Hepatocyte (in vitro differentiated cells): ENCODE measurements around the gene RNU1-1. TPM values are rescaled to one million over a fixed set of nuclear protein-coding genes. Genes with fewer than 3 reads are reported as not detected.
"Not testable (repeated sequence)": the region's sequence is repeated elsewhere in the genome, so short reads cannot be mapped to it uniquely, and the experiment has no call there.

Experiments
- DNase-seq: peaks from one replicate; pipeline ENCODE4 v3.0.0-alpha.2; 2016; ENCODE audit warnings: low spot score
- H2AFZ ChIP-seq: fragments of 200-600 bp; sonication (generic); 2 replicates; pipeline ENCODE4 v1.6.0; 2016; ENCODE audit warnings: antibody characterized with exemption, mild to moderate bottlenecking
- H3K27ac ChIP-seq: fragments of 200-600 bp; sonication (generic); 2 replicates; pipeline ENCODE4 v1.5.1; 2016; ENCODE audit warnings: mild to moderate bottlenecking
- H3K27me3 ChIP-seq: fragments of 200-600 bp; sonication (generic); 2 replicates; pipeline ENCODE4 v1.6.1; 2016
- H3K36me3 ChIP-seq: fragments of 200-600 bp; sonication (generic); replicated peaks from 2 replicates; pipeline ENCODE4 v1.5.1; 2016; ENCODE audit warnings: low read depth; ENCODE audit not compliant: insufficient read depth
- H3K4me1 ChIP-seq: fragments of 200-600 bp; sonication (generic); 2 replicates; pipeline ENCODE4 v1.5.1; 2016; ENCODE audit warnings: mild to moderate bottlenecking, moderate library complexity; ENCODE audit not compliant: insufficient read depth
- H3K4me2 ChIP-seq: fragments of 200-600 bp; sonication (generic); 2 replicates; pipeline ENCODE4 v1.6.0; 2016
- H3K4me3 ChIP-seq: fragments of 200-600 bp; sonication (generic); 2 replicates; pipeline ENCODE4 v1.5.1; 2016; ENCODE audit warnings: mild to moderate bottlenecking
- H3K79me2 ChIP-seq: fragments of 200-600 bp; sonication (generic); 2 replicates; pipeline ENCODE4 v1.6.0; 2017; ENCODE audit warnings: mild to moderate bottlenecking
- H3K9me2 ChIP-seq: fragments of 200-600 bp; sonication (generic); replicated peaks from 2 replicates; pipeline ENCODE4 v1.6.0; 2017; ENCODE audit warnings: mild to moderate bottlenecking; ENCODE audit not compliant: insufficient read depth
- H3K9me3 ChIP-seq: fragments of 200-600 bp; sonication (generic); 2 replicates; pipeline ENCODE4 v1.5.1; 2016; ENCODE audit warnings: low read depth, mild to moderate bottlenecking
- H4K20me1 ChIP-seq: fragments of 200-600 bp; sonication (generic); 2 replicates; pipeline ENCODE4 v1.6.0; 2016; ENCODE audit warnings: mild to moderate bottlenecking; ENCODE audit not compliant: insufficient read depth, poor library complexity, severe bottlenecking
- EZH2 ChIP-seq: fragments of 200-600 bp; sonication (generic); IDR thresholded peaks from 2 replicates; pipeline ENCODE4 v1.6.1; 2016; ENCODE audit warnings: antibody characterized with exemption, mild to moderate bottlenecking, borderline replicate concordance
- WGBS: methylation state at CpG from one replicate; pipeline ENCODE4 v1.1.6; 2016; ENCODE audit warnings: low lambda C conversion rate; ENCODE audit errors: missing lambda C conversion rate; 5-methylcytosine and 5-hydroxymethylcytosine counted together
- polyA plus RNA-seq: library from polyadenylated mRNA; unstranded; fragments of >200 nt; fragmentation: Nextera tagmentation; extraction: Ambion mirVana; gene quantifications from 2 replicates; pipeline ENCODE4 v1.2.1, GENCODE V29; 2016
- total RNA-seq: library from RNA; depleted of rRNA; stranded (reverse); fragments of >200 nt; gene quantifications from 2 replicates; pipeline ENCODE4 v1.2.3, GENCODE V29; 2014

RNU1-1 gene
- total and polyA plus RNA-seq, 2 experiments from 2014 or later, result under 0.01 TPM; not detected in 1

DNA sequence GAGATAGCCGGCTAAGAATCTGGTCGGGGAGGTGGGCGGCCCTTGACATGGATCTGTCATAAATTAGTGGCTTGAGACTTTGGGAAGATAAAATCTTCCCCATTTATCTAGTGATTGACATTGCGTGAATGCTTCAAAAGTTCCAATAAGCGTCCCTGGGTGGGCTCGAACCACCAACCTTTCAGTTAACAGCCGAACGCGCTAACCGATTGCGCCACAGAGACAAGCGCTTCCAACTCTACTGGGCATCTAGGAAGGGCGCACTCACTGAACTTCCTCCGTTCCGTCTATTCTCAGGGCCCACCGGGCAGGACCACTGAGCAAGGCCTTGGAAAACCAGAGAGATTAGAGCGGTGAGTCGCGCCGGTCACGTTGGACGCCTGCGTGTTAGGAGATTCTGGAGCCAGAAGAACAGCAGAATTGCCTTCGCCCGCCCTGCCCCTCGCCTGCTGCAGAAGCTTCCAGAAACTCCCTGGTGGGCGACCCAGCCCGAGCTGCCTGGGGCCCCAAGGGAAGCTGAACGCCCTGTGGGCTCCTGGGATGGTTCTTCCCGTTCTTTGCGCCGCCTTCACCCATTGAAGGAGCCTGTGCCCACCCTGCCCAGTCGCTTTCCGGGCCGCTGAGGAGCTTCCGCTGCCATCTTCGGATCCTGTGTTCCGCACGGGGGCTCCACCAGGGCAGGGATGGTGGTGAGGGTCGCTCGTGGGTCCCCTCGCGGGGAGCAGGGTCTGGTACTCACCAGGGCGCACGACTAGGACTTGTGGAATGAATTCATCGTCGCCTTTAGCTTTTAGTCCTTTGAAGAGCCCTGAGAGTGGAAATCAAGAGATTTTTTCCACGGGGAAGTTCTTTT lies 6.6 kb upstream of the RNU1-1 start:
- peak; percentile 16 for DNase-seq
- Histone ChIP-seq H3K27me3 (peaks cover 14% of the 10 kb centered on the region), H2AFZ (peak overlapping the region; percentile 80), H3K4me2 (peak overlapping the region; percentile 66)
- not testable (repeated sequence) for H3K9me2 ChIP-seq, H3K9me3 ChIP-seq, H3K27ac ChIP-seq, H4K20me1 ChIP-seq, H3K36me3 ChIP-seq, H3K79me2 ChIP-seq, H3K4me3 ChIP-seq, H3K4me1 ChIP-seq
- 22% methylated on average over 48 of the region's 48 CpGs for WGBS
- peak; percentile 69 for TF ChIP-seq EZH2

DNA sequence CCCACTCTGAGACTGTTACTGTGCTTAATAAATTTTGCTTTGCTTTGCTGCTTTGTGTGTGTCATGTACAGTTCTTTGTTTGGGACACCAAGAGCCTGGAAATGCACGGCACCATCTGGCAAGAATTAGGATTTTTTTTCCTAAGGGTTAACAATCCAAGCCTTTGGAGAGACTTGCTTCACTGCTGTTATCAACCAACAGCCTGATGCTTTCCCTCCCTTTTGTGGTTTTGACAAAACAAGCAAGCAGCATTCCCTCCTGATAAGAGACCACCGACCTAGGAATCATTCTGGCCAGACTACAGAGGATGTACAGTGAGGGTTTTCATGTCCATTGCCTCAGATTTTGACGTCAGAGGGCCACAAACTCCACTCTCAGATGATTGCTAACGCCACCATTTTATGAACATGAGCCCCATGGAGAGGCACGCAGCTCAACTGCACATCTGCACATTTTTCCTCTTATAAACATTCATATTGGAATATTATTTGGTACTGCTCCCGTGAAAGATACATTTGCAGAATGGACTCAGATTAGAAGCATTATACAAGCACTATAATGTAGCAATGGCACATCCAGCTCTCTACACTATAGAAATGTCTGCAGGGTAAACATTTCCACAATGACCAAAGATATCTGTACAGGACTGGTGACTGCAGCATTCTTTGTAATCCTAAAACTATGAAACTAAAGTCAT lies 5.3 kb upstream of the RNU1-1 start:
- H3K9me3 ChIP-seq, H3K4me1 ChIP-seq, H3K9me2 ChIP-seq, H2AFZ ChIP-seq, H3K36me3 ChIP-seq, H3K4me2 ChIP-seq, DNase-seq, H3K79me2 ChIP-seq, H3K4me3 ChIP-seq, H4K20me1 ChIP-seq, H3K27ac ChIP-seq: not testable (repeated sequence)
- WGBS, result 49% methylated on average over 6 of the region's 6 CpGs
- H3K27me3 ChIP-seq, result peaks cover 14% of the 10 kb centered on the region

DNA sequence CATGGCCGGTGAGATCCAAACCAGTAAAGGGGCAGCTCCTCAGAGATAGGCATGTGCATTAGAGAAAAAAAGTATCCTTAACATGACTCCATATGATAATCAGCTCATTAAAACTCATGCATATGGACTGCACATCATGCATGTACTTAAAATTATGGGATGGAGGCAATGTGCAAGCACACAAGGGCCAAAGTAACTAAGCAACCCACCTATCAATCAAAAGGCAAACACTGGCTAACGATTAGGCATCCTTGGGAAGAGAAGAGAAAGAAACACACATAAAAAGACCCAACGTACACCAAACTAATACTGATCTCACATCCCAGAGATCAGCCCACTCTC lies 4.8 kb upstream of the RNU1-1 start:
- not testable (repeated sequence) for H3K79me2 ChIP-seq
- 44% methylated on average over 2 of the region's 3 CpGs for WGBS

DNA sequence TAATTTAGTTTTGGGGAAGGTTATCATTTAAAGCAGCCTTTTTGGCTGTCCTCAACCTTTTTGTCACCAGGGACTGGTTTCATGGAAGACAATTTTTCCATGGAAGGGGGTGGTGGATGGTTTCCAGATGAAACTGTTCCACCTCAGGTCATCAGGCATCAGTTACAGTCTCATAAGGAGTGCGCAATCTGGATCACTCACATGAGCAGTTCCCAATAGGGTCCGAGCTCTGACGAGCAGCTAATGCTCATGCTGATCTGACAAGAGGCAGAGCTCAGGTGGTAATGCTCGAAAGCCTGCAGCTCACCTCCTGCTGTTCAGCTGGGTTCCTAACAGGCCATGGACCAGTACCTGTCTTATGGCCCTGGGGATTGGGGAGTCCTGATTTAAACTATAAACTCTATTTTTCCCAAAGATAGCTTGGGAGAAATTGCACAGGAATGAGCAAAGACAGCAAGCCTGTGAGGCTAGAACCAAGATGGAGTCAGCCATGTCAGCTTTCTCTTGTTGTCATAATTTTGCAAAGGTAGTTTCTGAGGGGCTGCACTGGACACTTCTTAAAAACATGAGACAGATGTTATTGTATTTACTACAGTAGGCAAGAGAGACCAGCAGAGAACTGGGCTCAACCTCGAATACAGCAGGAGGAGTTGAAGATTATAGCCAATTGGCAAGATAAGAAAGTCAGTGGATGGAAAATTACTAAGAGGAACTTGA lies 2.8 kb upstream of the RNU1-1 start:
- not testable (repeated sequence) for H3K36me3 ChIP-seq, H3K4me2 ChIP-seq, H3K27ac ChIP-seq, H4K20me1 ChIP-seq, H3K9me3 ChIP-seq, H3K79me2 ChIP-seq, H3K4me3 ChIP-seq, H3K9me2 ChIP-seq, H2AFZ ChIP-seq, DNase-seq, H3K4me1 ChIP-seq
- peaks cover 14% of the 10 kb centered on the region for H3K27me3 ChIP-seq
- 74% methylated on average over 5 of the region's 5 CpGs for WGBS

More for the DNA sequence above, 4.8 kb upstream of the RNU1-1 start:
- DNase-seq, H3K36me3 ChIP-seq, H3K4me1 ChIP-seq, H3K9me3 ChIP-seq, H2AFZ ChIP-seq, H3K9me2 ChIP-seq, H3K4me3 ChIP-seq, H3K27ac ChIP-seq, H3K4me2 ChIP-seq, H4K20me1 ChIP-seq: not testable (repeated sequence)
- peaks cover 14% of the 10 kb centered on the region for H3K27me3 ChIP-seq

DNA sequence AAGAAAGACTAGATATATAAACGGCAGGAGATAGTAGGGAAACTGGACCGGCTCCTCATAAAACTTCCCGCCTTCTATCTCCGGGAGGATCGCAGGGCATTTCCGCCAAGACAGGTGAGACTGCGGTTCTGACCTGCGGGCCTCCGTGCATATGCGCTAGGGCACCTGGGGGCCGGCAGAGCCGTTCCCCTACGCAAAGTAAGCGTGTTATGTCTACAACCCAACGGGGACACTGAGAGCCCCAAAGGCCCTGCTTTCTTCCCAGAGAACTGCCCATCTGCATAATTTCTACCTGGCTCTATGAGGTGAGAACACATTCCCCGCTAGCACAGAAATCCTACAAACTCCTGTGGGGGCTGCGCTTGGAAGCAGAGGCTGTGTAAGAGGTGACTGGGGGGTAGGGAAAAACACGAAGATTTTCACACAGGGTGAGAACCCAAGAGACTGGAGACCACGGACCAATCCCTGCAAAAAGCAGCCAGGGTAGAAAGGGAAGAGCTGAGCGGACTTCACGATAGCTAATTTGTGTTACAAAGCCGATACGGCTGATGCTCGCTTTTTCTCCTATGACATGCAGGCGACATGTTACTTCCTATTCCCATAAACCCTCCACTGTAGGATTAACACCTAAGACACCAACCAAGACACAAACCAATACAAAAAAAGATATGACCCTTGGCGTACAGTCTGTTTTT lies 526 bp downstream of the RNU1-1 start:
- not testable (repeated sequence) for H4K20me1 ChIP-seq, H3K4me1 ChIP-seq, H2AFZ ChIP-seq, H3K9me3 ChIP-seq, H3K36me3 ChIP-seq, H3K27me3 ChIP-seq, H3K9me2 ChIP-seq, H3K79me2 ChIP-seq, H3K4me3 ChIP-seq
- WGBS, result 4% methylated on average over 26 of the region's 26 CpGs
- Histone ChIP-seq H3K27ac (peak overlapping the region; percentile 63), H3K4me2 (peak overlapping the region; percentile 74)
- peak; percentile 88 for DNase-seq

DNA sequence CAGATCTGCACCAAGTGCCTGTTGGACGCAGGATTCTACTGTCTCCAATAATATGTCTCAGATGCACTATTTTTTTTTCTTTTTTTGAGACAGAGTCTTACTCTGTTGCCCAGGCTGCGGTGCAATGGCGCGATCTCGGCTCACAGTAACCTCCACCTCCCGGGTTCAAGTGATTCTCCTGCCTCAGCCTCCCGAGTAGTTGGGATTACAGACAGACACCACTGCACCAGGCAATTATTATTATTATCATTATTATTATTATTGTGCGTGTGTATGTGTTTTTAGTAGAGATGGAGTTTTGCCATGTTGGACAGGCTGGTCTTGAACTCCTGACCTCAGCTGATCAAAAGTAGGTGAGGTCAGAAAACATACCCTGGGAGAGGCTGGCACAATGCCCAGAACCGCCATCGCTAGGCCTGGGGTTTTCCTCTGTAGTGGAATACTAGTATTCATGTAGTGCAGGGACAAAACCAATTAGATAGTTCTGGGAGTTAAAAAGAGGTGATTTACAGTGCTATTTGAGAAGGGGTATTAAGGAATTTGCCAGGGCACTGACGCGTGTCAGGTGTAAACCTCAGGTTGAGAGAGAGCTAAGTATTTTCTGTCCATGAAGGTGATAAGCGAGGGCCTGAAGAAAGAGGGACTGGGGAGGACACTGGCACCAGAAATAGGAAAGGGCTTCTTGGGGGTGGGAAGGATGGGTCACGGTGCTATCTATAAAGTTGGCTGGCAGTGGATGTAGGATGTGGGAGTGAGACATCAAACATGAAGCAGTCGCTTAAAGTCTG lies 1.3 kb downstream of the RNU1-1 start:
- not testable (repeated sequence) for DNase-seq, H3K36me3 ChIP-seq, H3K9me2 ChIP-seq, H3K9me3 ChIP-seq, H2AFZ ChIP-seq, H3K4me3 ChIP-seq, H3K79me2 ChIP-seq, H3K27me3 ChIP-seq, H3K4me1 ChIP-seq, H4K20me1 ChIP-seq
- H3K4me2 ChIP-seq, result peak overlapping the region; percentile 74
- H3K27ac ChIP-seq, result peak overlapping the region; percentile 63
- WGBS, result 70% methylated on average over 15 of the region's 15 CpGs

DNA sequence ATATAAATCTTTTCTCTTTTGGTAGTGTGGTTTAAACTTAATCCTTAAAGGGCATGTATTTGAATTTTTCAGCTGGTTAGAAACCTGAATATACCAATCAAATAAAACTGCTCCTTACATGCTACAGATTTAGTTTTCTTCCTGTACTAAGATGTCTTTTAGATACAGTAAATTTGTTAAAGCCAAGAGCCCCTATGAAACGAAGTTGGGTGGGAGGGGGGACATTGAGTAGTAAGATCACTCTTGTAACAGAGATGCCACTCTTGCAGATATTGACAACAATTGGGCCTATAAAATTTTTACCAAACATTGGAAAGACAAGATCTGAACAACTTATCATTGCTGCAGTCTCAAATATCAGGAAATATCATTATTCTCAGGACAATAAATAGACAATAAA lies 2.2 kb downstream of the RNU1-1 start:
- not testable (repeated sequence) for H3K27me3 ChIP-seq, H3K27ac ChIP-seq, H2AFZ ChIP-seq, H3K79me2 ChIP-seq, H3K36me3 ChIP-seq, H3K4me1 ChIP-seq, H3K4me2 ChIP-seq, H3K9me2 ChIP-seq, DNase-seq, H3K9me3 ChIP-seq, H4K20me1 ChIP-seq, H3K4me3 ChIP-seq
- 79% methylated on average over 1 of the region's 1 CpG for WGBS
